HG03159 (cell line): ENCODE results near the gene PLCB4.

ENCODE experiments used
- ATAC-seq: cut with Tn5 transposase; IDR thresholded peaks from one replicate; pipeline ENCODE4 v1.9.1; 2021; ENCODE audit warnings: mild to moderate bottlenecking, moderate library complexity; ENCODE audit not compliant: unreplicated experiment

Gene PLCB4

DNA sequence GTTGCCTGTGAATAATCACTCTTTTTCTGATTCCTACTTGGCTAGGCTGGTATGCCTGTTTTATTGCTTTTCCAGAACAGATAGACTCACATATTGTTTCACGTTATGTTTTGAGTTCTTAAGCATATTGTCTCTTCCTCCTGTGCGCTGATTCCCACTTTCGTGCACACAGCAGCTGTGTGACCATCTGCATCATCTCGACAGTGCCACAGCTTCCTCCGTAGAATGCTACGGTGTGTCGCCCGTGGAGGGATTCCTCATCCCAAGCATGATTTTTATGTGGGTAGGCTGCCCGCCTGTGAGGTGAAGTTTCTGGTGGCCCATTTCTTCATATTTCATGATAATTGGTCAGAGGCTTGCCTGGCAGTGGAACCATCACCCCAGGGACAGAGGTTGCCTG is 31.8 kb downstream of the PLCB4 start:
- ATAC-seq, result no peak

DNA sequence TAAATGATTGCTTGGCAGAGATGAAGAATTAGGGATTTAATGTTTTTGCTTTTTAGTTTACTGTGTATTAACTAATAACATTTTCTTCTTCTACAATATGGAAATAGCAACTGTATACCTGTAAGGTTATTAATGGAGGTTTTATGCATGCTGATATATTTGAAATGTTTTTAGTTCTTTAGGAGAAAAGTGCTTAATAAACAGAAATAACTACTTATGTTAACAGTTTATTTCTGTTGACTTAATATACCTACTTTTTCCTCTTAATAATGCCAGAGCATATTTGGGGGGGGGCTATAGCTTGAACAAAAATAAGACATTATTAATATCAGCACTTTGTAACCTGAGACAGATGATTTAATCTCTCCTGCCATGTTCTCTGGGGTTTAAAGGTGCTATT is 33.6 kb downstream of the PLCB4 start:
- ATAC-seq, result no peak

DNA sequence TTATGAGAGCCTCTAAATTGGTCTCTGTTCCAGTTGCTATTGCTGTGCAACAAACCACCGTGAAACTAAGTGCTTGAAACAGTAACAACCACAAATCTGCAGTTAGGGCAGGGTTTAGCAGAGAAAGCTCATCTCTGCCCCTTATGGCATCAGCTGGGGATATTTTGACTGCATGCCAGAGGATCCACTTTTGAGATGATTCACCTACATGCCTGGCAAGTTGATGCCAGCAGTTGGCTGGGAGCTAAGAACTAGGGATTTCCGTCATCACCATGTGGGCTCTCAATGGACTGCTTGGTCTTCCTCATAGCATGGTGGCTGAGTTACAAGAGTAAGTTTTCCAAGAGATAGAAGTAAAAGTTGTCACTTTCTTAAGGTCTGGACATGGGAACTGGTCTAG is 35.1 kb downstream of the PLCB4 start:
- ATAC-seq, result no peak

DNA sequence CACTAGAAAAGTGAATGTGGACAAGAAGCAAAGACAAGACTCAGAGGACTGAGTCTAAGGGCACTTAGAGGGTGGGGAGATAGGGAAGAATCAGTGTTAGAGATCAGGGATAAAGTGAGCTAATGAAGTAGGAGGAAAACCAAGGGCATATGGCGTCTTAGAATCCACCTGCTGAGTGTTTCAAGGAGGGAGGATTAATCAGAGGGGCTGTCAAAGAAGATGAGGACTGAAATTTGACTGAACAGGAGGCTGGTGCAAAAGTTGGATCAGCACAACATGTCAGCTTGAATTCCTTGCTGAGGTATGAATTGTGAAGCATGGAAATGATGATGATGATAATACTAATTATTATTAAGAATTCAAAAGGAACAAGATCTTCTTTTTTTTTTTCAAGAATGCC is 39.4 kb downstream of the PLCB4 start:
- ATAC-seq, result no peak

DNA sequence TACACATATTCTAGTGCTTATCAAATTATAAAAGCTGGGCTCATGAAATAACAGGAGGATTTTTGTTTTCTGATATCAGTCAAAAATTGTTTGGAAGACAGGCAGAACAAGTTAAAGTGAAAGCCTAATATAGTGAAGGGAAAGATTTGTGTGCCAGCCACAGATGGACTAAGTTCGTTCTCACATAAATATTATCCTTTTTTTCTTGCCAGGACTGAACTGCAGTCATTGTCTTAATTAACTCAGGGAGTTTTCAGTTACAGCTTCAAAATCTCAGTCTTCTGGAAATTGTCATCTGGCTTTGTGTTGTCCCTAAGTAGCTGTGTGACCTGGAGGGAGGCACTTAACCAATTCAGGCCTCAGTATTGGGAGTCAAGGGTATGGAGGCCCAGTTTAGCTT is 40.7 kb downstream of the PLCB4 start:
- no peak for ATAC-seq

DNA sequence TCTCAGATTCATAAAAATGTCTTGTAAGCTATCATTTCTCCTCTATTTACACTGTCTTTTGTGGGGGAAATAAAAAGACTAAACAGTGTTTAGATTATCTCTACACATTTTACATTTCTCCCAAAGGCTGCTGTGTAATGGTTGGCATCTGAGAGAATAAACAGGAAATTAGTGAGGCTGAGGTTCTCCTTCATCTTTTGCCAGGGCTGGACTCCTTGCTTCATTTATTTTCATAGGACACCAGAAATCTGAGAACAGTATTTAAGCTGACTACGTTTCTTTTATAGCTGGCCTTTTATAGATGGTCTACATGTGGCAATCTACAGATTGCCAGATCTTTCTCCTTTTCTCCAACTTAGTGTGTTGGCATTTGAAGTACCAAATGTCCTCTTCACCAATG is 41.5 kb downstream of the PLCB4 start:
- ATAC-seq, result no peak

DNA sequence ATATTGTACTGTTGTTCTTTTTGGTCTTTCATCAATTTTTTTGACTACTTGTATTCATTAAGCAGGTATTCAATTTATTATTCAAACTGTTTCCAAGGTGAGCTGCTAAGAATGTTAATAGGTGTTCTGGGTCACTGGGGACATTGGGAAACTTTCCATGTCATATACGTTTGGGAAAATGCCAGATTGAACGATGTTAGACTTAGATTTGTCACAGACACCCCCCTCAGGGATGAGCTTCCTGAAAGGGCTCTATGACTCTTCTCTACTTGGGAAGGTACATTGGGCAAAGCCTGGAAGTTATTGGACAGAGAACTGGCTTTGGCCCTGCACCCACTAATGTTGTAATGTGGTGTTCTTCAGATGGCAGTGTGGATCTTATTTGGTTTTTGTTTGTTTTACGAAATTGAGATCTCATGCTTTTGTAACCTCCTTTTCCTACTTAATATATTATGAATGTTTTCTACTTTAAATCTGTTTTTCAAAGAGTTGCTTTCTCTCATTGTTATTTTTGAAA is 42.1 kb downstream of the PLCB4 start:
- ATAC-seq, result no peak

DNA sequence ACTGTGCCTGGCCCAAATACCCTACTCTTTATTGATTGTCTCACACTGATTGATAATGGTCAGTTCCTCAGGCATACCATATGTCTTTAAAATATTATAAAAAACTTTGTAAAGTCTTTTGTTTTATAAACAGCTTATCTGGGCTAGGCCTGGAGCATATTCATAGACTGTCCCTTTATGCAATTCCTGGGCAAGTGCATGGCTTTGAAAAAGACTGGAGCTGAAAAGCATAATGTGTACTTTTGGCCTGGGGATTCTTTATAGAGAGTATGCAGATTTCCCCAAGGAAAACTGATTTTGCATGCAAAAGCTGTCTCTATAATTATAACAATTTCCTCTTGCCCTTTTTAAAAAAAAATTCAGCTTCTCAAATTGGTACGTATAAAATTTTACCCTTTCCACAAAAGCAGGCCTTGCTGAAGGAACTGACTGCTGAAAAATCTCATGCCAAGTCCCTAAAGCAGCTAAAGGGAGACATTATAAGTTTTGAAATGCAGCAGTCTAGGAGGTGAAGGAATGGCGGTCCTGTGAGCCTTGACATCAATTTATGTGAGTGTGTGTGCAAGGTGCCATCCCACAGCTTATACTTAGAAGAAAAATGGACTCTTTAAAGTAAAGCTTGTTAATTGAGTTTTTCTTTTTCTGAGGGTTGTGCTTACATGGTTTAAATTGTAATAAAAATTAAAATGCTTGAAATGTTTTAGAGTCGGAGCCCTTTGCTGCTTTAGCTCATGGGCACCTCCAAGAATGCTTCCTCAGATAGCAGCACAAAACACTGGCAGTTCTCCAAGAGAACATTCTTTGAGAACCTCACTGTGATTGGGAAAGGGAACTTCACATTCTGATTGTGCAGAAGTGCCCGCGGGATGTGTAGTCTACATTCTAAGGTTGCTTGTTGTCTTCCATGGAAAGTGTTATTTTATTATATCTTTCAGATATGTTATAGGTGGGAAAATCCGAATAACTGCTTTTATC is 43.9 kb downstream of the PLCB4 start:
- no peak for ATAC-seq

DNA sequence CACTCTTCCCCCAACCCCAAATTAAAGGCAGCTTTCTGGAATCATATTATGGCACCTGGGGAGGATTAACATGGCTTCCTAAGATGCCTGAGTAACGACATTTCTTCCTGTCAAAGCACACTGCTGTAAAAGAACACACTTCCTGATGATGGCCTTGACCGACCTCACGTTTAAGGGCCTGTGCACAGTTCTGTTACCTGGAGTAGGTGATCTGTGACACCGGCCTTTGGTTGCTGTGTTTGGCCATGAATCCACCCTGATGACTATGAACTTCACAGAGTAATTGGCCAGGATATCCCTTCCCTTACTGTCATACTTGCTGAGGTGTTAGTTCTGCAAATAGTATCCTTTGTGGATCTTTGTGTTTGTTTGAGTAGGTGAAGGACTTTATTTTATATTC is 45.8 kb downstream of the PLCB4 start:
- ATAC-seq, result no peak

DNA sequence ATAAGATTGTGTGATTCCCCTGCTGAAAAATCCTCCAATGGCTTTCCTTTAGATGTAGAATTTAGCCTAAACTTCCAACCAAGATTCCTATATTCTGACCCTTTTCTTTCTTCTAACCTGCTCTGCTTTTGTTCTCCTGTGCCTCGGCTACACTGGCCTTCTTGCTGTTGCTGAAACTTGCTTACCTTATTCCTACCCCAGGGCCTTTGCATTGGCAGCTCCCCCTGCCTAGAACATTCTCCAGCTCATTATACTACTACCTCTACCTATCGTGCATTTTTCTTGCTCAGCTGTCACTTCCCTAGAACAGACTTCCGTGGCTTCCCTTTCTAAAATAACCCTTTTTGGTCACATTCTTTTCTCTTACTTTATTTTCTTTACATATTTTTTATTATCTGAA is 48.7 kb downstream of the PLCB4 start:
- ATAC-seq, result no peak

DNA sequence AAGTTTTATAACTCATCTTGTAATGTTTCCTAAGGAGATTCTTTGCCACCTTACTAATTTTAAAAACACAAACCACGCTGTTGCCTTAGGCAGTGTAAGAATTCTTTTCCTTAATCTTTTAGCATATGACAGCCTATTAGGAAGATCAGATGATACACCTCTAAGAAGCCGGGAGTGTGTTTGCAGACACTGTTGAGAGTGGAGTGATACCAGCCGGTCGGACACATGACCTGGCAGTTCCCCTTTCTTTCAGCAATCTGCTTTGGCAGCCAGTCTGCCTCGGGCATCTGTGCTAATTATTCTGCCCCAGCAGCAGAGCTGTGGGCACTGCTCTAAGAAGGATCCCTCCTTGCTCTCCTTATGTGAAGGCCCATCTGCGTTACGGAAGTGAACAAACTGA is 50.9 kb downstream of the PLCB4 start:
- no peak for ATAC-seq

DNA sequence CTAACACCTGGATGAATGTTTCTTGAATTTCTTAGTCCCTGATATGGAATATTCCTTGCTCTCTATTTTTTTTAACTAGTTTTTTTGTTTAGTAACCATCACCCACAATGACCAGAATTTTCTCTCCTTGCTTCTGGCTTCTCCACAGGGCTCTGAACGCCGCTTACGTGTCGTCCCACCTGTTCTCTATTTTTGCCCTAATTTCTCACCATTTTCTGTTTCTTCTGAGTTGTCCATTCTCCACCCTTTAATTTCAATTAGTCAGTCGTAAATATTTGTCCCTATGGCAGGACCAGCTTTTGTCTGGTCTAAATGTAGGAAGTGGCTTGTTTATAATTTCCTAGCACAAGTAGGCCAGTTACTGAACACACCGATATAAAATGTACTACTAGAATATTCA is 52.3 kb downstream of the PLCB4 start:
- ATAC-seq, result no peak

DNA sequence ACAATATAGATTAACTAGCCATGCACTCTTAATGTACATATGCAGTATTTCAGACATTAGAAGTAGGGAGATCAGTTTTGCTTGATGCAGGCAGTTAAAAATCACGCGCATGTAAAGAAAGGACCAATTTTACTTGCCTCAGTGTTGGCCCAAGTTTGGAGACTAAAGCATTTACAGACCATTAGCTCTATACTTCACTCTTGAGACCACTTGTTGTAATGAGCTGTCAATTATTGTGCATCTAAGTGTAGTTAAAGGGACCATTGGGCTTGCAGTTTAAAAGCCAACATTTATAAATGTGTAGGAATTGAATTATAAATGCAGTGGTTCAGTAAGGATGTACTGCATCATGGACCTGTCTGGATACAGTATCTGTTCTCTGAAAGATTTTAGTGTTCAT is 53.7 kb downstream of the PLCB4 start:
- ATAC-seq, result no peak

DNA sequence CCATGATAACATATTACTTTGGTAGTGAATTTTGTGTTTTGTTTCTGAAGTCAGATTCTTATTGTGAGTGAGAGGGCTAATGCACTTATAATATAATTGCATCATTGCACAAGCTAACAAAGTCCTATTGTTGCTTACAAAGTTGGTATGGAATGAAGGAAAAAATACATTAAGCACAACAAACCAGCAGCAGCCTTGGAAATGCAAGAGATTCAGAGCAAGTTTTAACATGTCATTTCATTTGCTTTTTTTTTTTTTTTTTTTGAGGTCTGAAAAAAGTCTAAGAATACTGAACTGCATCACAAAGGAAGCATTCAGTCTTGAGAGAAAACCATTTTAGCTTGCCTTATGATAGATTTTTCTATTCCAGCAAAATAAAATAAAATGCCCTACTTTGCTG is 57.6 kb downstream of the PLCB4 start:
- no peak for ATAC-seq

DNA sequence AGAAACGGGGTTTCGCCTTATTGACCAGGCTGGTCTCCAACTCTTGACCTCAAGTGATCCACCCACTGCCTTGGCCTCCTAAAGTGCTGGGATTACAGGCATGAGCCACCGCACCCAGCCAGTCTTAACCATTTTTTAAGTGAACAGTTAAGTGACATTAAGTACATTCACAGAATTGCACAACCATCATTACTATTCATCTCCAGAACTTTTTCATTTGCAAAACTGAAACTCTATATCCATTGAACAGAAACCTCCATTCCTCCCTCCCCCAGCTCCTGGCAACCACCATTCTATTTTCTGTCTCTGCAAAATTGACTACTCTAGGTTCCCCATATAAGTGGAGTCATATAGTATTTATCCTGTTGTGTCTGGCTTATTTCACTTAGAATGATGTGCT is 59.7 kb downstream of the PLCB4 start:
- ATAC-seq, result no peak

DNA sequence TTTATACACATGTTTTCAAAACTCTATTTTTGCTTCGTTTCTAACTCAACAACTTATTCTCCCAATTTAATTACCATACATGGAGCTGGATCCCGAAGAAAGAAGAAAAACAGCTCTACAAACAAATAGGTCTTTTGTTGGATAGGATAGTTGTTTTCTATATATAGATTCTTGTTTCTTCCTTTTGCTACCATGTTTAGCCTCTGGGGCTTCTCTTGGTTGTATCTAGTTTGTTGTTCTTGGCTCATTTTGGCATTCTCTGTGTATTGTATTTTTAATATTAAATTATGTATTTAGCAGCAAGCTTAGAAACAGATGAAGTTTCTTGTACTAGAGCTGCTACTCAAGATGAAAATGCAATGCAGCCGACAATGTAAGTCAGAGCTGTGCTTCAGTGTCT is 60.9 kb downstream of the PLCB4 start:
- no peak for ATAC-seq

DNA sequence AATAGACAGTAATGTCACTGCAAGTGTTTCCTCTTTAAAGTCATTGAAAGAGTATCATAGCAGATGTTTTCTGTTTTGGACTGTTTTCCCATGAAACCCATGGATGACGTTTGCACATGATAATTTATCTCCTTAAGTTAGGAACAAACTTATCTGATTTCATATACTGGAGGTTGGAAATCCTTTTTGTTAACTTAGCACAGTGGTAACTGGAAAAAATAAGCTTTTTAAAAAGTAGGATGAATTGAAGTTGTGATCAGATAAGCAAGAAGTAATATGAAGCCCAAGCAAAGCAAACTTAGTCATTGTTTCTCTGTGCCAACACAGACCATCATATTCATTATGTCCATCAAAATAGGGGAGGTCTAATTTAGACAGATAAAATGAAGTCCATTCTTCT is 61.6 kb downstream of the PLCB4 start:
- ATAC-seq, result no peak

DNA sequence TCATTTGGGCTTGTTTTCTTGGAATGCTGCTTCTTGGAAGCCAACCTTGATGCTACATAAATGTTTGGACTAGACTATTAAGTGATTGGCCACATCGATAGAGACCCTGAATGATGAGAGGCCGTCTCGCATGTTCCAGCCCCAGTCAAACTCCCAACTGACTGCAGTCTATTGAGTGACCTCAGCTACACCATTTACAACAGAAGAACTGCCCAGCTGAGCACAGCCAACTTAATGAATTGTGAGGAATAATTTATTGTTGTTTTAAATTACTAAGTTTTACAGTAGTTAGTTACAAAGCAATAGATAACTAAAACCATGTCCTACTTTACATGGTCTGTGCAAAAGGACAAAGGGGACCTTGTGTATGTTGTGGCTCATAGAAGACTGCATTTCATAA is 63.0 kb downstream of the PLCB4 start:
- no peak for ATAC-seq

DNA sequence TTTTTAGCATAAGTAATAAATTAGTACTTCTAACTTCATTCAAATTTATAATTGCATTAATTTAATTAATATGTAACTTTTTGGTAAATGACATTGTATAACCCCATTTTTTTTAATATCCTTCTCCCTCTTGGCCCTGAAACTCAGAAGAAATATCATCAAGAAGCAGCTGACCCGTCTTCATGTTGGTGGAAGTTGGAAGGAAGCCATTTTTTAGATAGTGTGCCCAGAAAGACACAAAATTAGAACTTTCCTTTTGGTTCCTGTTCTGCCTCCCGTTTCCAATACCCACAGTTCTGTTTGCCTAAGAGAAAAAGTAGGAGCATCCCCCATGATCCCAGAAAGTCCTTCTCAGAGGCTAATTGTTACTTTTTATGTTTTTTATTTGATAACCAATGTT is 65.5 kb downstream of the PLCB4 start:
- ATAC-seq, result no peak

DNA sequence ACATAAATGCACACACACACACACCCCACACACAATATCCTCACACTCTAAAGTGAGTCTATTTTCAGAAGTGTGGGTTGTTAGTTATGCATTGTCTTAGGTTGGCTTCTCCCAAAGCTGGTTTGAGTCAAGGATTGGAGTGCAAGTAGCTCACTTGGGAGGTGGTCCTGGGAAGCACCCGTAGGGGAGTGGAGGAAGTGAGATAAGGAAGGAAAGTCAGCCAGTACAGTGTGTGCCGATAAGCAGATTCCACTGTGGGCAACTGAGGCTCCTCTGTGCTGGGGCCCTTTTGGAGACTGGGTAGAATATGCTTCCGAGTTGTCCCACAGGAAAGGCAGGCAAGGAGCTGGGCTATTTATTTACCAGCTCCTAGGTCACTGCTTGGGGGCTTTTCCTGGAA is 67.2 kb downstream of the PLCB4 start:
- ATAC-seq, result no peak

DNA sequence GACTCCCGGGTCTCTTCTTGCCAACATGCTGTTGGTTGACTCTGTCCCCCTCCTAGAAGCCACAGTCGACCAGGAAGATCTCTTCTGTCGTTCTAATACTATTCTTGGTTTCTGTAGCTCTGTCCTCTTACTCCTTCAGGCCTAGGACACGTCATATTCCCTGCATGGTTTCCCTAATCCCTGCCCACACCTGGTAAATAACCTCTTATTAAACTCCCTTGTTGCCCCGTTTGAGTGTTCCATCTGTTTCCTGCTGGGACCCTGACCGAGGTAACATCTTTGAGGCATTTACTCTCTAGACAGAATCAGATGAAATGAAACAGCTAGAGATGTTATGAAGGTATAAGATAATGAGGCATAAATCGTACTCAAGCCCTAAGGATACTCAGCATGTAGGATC is 68.1 kb downstream of the PLCB4 start:
- ATAC-seq, result no peak

DNA sequence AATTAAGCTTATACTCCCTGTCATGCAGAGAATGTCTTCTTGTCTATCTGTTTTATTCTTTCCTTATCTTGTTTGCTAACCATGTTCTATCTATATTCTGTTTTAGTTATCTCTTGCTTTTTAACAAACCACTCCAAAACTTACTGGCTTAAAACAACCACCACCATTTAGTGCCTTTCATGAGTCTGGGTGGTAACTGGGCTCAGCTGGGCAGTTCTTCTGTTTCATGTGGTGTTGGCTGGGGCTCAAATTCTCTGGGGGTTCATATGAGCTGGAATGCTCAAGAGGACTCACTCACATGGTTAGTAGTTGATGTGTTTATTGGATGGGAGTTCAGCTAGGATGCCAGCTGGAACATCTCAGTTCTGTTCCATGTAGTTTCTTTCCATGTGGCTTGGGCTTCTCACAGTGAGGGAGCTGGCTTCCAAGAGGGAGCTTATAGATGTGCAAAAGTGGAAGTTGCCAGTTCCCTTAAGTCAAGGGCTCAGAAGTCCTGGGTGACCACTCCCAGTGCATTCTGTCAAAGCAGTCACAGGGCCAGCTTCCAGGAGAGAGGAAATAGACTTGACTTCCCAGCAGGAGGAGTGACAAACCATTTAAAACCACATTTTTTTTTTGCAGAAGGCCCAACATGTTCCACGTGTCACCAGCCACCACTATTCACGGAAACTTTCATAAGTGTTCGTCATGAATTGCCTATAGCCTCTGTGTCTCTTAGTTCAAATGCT is 70.4 kb downstream of the PLCB4 start:
- no peak for ATAC-seq
